Hepatic stellate cell (primary cell): ENCODE measurements around the gene TARS2.

Source experiments
- DNase-seq: peaks from one replicate; pipeline ENCODE4 v3.0.0; 2011; ENCODE audit warnings: low spot score

Gene TARS2, protein sequence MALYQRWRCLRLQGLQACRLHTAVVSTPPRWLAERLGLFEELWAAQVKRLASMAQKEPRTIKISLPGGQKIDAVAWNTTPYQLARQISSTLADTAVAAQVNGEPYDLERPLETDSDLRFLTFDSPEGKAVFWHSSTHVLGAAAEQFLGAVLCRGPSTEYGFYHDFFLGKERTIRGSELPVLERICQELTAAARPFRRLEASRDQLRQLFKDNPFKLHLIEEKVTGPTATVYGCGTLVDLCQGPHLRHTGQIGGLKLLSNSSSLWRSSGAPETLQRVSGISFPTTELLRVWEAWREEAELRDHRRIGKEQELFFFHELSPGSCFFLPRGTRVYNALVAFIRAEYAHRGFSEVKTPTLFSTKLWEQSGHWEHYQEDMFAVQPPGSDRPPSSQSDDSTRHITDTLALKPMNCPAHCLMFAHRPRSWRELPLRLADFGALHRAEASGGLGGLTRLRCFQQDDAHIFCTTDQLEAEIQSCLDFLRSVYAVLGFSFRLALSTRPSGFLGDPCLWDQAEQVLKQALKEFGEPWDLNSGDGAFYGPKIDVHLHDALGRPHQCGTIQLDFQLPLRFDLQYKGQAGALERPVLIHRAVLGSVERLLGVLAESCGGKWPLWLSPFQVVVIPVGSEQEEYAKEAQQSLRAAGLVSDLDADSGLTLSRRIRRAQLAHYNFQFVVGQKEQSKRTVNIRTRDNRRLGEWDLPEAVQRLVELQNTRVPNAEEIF

DNA sequence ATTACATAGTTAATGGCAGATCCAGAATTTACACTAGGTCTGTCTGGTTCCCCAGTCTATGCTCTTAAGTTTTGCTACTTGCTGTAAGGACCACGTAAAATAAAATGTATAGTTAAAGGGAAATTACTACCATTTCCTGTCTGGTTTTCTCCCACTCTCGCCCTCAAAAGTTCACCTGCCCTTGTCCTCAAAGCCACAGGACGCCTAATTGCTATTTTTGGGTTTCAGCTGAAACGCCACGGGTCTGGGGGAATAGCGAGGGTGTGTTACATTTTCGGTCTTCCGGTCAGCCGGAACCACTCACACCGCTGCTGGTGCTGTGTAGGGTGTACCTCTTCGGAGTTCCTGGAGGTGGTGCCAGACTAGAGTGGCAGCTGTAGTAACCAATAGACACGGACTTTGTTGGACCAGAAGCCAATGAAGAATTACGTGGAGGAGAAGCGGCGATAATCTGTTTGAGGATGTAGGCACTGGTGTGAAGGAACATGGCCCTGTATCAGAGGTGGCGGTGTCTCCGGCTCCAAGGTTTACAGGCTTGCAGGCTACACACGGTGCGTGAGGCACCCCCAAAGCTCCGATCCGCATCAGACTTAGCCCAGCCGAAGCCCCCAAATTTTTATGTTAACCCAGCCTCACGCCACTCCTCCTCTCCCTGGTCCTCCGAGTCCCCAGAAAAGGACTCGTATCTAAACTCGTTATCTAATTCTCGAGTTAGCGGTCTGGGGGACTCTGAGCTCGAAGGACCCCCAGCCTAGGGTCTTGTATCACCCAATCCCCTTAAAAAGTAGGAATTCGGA, at the start of gene TARS2:
TARS2 (plus strand) TSS at position 454 of the 797 bp plus-strand sequence; CDS start at position 486, 32 bp downstream.
- DNase-seq: peak; percentile 96

DNA sequence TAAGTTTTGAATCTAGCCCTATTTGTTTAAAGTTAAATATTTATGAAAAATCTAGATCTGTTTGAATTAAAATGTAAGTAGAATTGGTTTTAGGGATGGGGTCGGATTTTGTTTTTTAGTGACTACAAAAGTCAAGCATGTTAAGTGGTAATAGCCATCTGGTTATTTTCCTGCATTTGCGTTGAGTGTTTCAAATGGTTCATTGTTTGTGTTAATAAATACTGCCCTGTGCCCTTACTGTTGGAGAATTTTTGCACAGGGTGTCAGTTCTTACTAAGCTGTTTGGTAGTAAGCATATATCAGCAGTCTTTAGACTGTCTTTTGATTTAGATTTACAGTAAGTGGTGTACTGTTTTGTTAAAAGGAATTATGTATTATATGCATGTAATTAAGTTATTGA, 46.1 kb upstream of the TARS2 start:
- no peak for DNase-seq

DNA sequence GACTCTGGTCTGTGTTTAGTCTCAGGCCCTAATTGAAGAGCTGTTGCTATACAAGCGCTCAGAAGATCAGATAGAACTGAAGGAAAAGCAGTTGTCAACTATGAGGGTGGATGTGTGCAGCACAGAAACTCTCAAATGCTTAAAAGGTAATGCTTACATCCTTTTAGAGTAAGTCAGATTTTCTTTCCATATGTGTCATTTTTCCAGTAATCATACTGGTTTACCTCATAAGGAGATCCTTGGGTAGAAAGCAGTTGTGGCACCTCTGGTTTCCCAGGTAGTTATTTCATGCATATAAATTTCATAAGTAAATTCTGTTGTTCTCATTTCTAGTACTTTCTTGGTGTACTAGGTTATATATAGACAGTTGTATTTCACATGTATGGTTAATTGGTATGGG, 43.0 kb upstream of the TARS2 start:
- DNase-seq: no peak

DNA sequence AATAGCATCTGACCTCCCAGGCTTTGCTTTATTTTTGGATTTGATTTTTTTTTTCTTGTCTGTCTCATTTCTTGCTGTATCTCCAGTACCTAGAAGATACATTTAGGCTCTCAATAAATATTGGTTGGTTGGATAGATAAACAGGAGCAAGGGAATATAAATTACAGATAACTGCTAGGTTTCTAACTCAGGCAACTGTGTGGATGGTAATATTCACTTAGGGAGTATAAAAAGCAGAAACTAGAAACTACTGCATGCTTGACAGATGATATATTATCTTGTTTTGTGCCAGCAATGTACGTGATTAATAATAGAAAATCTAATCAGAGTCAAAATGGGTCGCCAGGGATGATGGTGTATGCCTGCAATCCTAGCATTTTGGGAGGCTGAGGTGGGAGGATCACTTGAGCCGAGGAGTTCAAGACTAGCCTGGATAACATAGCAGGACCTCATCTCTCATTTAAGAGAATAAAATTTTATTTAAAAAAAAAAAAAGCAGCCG, 31.0 kb upstream of the TARS2 start:
- DNase-seq: no peak

DNA sequence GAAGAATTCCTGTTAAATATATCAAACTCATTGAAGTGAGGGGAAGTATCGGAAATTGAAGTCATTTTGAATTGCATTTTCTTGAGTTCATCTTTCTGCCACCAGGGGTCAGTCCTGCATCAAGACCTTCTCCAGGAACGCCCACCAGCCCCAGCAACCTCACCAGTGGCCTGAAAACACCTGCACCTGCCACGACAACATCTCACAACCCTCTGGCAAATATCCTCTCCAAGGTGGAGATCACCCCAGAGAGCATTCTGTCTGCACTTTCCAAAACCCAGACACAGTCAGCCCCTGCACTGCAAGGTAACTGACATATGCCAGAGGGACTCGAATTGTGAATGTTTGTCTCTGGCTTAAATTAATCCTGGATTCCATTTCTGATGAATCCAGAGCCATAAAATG, 22.8 kb upstream of the TARS2 start:
- peak; percentile 60 for DNase-seq

DNA sequence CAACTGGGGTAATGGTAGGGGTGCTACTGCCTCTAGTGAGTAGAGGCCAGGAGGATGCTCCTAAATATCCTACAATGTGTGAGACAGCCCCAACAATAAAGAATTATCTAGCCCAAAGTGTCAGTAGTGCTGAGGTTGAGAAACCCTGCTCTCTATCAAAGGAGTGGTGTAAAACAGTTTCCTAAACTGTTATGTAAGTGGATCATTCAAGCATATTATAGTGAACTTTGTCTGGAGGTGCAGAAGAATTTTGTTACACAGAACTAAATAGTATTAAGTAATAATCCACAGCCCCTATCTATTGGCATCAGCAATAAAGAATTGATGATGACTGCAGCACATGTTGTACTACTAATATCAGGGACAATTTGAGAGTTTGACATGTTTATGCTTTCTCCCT, 20.3 kb upstream of the TARS2 start:
- DNase-seq: no peak

DNA sequence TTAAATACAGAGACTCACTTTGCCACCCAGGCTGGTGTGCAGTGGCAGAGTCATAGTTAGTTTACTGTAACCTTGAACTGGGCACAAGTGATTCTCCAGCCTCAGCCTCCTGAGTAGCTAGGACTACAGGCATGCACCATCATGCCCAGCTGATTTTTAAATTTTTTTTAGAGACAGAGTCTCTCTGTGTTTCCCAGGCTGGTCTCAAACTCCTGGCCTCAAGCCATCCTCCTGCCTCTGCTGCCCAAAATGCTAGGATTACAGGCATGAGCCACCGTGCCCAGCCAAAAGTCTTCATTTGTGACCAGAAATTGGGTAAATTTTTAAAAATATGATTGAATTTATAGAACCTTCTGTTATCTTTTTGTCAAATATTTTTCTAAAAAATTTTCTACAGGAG, 17.9 kb upstream of the TARS2 start:
- DNase-seq: no peak

DNA sequence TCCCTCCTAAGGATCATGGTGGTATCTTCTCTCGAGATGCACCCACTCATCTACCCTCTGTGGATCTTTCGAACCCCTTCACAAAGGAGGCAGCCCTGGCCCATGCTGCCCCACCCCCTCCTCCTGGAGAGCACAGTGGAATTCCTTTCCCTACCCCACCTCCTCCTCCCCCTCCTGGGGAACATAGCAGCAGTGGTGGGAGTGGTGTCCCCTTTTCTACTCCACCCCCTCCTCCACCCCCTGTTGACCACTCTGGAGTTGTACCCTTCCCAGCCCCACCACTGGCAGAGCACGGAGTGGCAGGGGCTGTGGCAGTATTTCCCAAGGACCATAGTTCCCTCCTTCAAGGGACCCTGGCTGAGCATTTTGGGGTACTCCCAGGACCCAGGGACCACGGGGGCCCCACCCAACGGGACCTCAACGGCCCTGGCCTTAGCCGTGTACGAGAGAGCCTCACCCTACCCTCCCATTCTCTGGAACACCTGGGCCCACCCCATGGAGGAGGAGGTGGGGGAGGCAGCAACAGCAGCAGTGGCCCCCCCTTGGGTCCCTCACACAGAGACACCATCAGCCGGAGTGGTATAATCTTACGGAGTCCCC, 14.5 kb upstream of the TARS2 start:
- DNase-seq: no peak

DNA sequence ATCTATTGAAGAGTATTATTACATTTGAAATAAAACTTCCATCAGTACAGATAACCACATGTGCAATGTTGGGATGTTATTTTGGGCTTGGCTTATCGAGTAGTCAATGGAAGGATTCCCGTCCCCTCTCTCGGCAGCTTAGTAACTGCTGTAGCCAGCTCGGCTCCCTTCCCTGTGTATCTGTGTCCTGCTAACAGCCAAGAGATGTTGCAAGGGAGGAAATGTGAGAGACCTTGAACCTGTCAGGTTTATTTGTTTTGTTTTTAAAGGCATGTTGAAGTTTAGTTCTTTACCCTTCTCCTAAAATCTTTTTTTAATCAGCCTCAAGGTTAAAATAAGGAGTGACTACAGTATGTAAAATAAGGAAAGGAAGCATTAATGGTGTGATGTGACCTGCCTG, 13.6 kb upstream of the TARS2 start:
- DNase-seq: no peak

DNA sequence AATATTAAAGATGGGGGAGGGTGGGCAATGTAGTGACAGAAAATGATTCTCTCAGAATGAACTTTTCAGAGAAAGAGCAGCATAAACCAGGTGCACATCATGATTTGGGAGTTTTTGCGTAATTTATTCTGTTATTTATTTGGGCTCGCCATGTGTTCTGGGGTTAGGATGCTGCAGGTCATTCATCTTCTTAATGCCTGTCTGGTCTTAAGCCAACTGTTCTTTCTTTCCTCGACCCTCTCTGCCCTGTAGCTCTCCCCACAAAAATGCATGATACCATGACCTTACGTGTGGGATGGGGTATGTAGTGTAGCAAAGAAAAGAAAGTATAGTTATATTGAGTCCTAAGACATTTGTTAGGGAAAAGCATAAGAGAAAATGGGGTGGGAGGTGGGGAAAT, 12.3 kb upstream of the TARS2 start:
- no peak for DNase-seq

DNA sequence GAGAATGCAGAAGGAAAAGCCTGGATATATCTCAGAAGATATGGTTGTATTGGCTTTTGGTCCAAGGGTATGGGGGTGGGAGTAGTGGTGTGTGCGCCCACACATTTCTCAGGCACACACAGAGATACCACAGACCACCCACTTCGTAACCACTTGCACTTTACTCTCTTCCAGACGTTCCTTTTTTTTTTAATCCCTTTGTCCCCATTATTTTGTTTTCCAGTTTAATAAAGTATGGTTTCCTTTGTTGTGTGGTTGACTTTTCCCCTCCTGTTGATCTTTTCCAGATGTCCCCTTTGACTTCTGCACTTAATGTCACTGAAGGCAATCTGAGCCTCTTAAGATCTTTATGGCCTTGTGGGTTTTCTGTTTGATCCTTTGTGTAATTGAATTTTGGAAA, 10.5 kb upstream of the TARS2 start:
- DNase-seq: no peak

DNA sequence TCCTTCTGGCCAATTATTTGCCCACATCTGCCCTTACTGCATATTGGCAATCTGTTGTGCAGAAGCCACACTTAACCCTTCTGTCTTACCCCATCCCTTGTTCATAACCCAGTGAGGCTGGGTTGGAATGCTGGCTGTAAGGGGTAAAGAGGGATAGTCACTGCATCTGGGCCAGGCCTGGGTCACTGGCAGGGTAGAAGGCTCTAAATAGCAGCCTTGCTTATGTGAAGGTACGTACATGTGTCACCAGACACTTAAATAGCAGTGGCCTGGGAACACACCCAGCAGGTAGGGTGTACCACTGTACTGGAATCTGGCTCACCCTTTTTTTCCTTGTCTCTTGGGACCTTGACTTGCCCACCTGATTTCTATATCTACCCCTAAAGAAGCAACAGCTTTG, 9.9 kb upstream of the TARS2 start:
- no peak for DNase-seq

DNA sequence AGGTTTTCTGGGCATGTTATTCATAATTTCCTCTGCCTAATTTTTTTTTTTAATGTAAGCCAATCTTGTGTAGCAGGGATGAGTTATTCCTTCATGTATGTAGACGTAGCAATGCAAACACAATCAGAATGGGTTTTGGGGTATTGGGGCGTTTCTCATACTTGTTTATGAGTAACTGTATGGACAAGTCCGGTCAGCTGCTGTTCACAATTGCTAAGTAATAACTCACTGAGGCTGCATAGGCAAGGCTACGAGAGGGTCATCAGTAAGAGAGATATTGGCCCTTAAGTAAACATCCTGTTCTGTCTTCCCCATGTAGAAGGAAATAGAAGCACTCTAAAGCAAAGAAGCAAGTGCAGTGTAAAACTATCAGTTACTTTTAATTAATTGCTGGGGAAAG, 9.5 kb upstream of the TARS2 start:
- DNase-seq: peak; percentile 56

DNA sequence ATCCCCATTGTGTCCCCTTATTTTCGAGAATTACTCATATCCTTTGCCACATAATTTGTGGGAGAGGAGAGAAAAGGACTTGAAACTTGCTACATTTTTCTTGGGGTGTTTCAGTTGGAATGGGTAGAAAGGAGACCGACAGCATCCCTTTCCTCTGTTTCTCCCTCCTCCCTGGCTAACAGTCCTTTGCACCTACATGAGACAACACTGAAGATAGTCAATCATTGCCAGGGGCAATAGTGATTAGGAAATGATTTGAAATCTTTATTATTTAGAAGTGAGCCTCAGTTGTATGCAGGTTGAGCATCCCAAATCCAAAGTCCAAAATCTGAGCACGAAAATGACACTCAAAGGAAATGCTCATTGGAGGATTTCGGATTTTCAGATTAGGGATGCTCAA, 7.8 kb upstream of the TARS2 start:
- no peak for DNase-seq

DNA sequence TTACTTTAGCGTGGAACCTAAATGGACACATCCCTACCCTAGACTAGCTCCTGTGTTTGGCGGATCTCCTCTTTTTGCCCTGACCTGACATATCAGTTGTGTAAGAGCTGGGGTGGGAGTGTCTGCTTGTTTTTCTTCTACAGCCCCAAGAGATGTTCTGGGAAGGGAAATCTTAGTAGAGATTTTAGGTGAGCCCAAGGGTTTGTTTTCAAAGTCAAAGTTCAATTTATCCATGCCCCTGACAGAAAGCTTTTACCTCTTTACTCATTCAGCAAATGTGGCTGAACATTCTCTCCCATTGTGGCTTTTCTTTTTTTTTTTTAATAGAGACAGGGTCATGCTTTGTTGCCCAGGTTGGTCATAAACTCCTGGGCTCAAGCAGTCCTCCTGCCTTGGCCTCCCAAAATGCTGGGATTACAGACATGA, 7.3 kb upstream of the TARS2 start:
- DNase-seq: no peak

DNA sequence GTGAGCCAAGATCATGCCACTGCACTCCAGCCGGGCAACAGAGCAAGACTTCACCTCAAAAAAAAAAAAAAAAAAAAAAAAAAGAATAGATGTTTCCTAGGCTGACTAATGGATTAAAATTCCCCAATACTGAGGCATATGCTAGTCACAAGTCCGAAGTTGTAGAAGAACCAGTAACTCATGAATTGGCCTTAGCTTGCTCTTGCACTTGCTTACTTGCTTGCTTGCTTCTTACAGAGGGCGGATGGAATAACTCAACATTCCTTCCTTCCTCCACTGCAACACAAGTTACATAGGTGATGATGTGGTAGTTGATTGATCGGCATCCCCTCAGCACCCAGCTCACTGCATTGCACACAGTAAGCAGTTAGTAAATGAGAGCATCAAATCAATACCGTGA, 2.8 kb upstream of the TARS2 start:
- DNase-seq: peak; percentile 54

DNA sequence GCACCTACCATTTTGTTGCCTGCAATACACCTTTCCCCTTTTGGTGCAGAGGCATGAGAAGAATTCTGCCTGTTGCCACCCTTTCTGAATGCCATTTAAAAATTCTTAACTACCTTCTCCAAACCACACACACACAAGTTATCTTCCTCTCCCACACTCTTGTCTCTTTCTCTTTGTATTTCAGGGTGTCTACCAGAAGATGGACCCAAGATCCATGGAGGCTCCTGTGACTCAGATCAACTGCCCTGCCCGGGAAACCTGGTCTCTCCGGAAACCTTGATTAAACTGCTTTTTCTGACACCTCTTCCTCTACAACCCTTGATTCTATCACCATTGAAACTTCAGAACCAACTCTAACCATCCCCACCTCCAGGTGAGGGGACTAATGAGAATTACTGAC, 2.4 kb upstream of the TARS2 start:
- DNase-seq: peak; percentile 55

DNA sequence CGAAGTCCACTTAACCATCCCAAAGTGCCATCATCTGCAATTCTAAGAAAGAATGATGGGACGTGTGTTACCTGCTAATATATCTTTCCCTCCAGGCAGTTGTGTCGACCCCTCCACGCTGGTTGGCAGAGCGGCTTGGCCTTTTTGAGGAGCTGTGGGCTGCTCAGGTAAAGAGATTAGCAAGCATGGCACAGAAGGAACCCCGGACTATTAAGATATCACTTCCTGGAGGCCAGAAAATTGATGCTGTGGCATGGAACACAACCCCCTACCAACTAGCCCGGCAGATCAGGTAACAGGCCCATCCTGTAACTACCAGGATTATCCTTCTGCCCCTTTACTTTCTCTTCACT, 520 bp downstream of the TARS2 start:
- DNase-seq: no peak

DNA sequence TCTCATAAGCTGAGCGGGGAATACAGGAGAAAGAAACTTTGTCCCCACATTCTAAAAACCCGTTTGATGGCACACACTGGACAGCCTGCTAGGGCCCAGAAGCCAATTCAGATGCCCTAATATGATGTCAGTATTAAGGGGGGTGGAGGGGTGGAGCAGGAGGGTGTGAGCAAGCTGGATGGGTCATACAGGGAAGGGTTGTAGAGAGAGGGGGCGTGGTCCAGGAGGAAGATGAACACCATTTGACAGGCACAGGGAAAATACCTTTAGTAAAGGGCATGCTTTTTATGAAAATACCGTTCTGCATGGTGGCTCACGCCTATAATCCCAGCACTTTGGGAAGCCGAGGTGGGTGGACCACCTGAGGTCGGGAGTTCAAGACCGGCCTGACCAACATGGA, 6.0 kb downstream of the TARS2 start:
- DNase-seq: no peak

DNA sequence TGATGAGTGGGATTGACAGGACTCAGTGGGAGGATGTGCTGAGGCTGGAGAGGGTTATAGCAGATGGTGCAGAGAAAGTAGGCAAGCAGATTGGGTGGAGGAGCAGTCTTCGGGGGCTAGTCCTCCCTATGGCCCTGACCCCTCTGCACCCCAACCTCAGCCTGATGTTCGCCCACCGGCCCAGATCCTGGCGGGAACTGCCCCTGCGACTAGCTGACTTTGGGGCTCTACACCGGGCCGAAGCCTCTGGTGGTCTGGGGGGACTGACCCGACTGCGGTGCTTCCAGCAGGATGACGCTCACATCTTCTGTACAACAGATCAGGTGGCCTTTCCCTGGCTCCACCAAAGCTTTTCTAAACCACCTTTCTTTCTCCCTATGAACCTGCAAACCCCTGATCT, 11.1 kb downstream of the TARS2 start:
- DNase-seq: no peak

DNA sequence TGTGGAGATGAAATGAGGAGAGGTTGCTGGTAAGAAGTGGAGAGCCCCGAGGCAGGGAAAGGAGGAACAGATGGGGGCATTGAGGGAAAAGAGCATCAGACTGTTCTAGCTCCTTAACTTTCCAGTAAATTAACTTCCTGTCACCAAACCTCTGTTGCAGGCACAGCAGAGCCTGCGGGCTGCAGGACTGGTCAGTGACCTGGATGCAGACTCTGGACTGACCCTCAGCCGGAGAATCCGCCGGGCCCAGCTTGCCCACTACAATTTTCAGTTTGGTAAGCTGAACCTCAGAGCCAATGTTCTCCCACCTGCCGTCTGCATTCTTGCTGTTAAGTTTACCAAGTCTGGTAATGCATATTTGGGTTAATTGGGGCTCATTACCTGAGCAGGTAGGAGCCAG, 18.2 kb downstream of the TARS2 start:
- no peak for DNase-seq
